HG03175 (cell line): ENCODE measurements around the gene RADIL.
A peak's percentile ranks its signal among the peaks of the same experiment; 100 is the strongest.

ENCODE experiments used
- ATAC-seq: cut with Tn5 transposase; IDR thresholded peaks from one replicate; pipeline ENCODE4 v1.9.1; 2021; ENCODE audit warnings: mild to moderate bottlenecking, moderate library complexity; ENCODE audit not compliant: unreplicated experiment

Gene RADIL

GRCh38 chr7:4783292-4783652 lies 100.2 kb downstream of the RADIL start:
- no peak for ATAC-seq

GRCh38 chr7:4782333-4783291 lies 100.9 kb downstream of the RADIL start:
- ATAC-seq: no peak

GRCh38 chr7:4781366-4782069 lies 102.0 kb downstream of the RADIL start:
- ATAC-seq: no peak

GRCh38 chr7:4779118-4779517 lies 104.4 kb downstream of the RADIL start:
- no peak for ATAC-seq

GRCh38 chr7:4775848-4776623 lies 107.5 kb downstream of the RADIL start:
- ATAC-seq: peak; percentile 18

- ATAC-seq: peak; percentile 92
These were observed 108.2 kb downstream of the RADIL start, which contains the start of gene AP5Z1 for GRCh38 chr7:4775250-4775847. AP5Z1 (plus strand) TSS chr7:4775623; CDS start chr7:4775716, 93 bp downstream.

- ATAC-seq: peak; percentile 26
These were observed 108.8 kb downstream of the RADIL start for GRCh38 chr7:4774658-4775249.

GRCh38 chr7:4774007-4774406 lies 109.5 kb downstream of the RADIL start:
- ATAC-seq: no peak

GRCh38 chr7:4772306-4772705 lies 111.2 kb downstream of the RADIL start:
- ATAC-seq: no peak

GRCh38 chr7:4771737-4772136 lies 111.8 kb downstream of the RADIL start:
- no peak for ATAC-seq

GRCh38 chr7:4770886-4771285 lies 112.6 kb downstream of the RADIL start:
- no peak for ATAC-seq

GRCh38 chr7:4769761-4770160 lies 113.8 kb downstream of the RADIL start:
- no peak for ATAC-seq

GRCh38 chr7:4768597-4769569 lies 114.6 kb downstream of the RADIL start:
- no peak for ATAC-seq

GRCh38 chr7:4766666-4767519 lies 116.6 kb downstream of the RADIL start:
- ATAC-seq: no peak

- no peak for ATAC-seq
These were observed 117.6 kb downstream of the RADIL start for GRCh38 chr7:4765776-4766490.

GRCh38 chr7:4764402-4765007 lies 119.0 kb downstream of the RADIL start:
- ATAC-seq: no peak

GRCh38 chr7:4763794-4764185 lies 119.7 kb downstream of the RADIL start:
- no peak for ATAC-seq
